GM21576 (cell line): ENCODE results near the gene DMXL1.
"Not testable (repeated sequence)": the region's sequence is repeated elsewhere in the genome, so short reads cannot be mapped to it uniquely, and the experiment has no call there.

Experiments used
- ATAC-seq: cut with Tn5 transposase; IDR thresholded peaks from one replicate; pipeline ENCODE4 v1.9.1; 2021; ENCODE audit warnings: mild to moderate bottlenecking, moderate library complexity; ENCODE audit not compliant: unreplicated experiment

Gene DMXL1

DNA sequence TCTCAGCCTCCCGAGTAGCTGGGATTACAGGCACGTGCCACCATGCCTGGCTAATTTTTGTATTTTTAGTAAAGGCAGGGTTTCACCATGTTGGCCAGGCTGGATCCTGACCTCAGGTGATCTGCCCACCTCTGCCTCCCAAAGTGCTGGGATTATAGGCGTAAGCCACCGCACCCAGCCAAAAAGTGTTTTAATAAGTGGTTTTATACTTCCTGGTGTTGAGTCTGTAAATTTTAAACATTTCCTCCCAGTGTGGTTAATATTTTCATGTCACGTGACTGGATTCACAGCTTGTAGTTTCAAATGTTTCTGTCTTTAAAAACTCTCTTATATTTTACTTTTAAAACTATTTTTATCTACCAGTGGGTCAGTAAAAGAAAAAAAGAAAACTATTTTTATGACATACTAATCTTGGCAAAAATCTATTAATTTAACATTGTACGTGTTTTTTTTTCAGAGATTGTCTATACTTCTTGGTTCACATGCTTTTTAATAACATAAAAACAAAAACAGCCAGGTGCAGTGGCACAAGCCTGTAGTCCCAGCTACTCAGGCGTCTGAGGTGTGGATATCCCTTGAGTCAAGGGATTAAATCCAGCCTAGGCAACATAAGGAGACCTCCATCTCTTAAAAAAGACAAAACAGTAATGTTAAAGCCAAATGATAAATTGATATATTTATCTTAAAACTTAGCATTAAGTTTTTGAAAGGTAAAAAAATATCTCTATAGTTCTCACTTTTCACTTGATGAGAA lies 117.1 kb downstream of the DMXL1 start:
- ATAC-seq, result no peak

DNA sequence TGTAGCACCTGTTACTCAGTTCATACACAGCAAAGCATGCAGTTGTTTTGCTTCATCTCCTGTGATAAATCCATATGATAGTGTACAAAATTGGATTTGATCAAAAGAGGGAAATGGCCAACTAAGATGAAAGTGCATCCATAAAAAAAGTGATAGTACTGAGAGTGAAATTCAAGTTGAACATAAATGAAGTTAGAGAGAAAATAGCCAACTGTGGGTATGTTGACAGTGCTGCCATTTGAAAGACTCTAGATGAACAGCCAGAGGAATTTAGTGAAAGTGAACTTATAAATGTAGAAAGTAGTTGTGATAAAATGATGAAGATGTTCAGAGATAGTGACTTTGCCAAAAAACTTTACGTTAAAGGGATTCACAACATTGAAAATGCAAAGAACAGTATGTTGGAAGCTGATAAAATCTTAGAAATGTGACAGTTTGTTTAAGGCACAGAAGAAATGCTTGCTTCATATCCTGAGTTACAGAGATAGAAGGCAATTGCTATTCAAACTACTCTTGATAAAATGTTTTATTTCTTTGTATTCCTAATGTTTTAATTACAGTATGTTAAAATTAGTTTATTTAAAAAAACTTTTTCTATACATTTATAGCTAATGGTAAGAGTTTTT lies 119.7 kb downstream of the DMXL1 start:
- ATAC-seq, result no peak

DNA sequence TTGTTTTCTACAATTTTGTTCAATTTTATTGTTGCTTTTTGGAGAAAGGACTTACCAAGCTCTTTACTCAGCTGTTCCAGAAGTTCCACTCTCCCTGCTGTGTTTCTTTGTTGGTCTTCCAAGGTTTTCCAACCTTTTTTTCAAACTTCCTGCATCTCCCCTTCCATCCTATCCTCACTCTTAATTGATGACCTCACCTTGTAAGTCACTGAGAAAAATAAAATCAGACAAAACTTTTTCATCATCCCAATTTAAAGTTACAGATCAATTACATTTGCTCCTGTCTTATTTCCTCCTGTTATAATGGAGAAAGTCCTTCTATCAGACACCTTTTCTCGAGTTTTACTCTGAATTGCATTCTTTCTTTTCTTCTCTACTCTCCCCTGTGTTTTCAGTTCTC lies 121.1 kb downstream of the DMXL1 start:
- ATAC-seq, result no peak

DNA sequence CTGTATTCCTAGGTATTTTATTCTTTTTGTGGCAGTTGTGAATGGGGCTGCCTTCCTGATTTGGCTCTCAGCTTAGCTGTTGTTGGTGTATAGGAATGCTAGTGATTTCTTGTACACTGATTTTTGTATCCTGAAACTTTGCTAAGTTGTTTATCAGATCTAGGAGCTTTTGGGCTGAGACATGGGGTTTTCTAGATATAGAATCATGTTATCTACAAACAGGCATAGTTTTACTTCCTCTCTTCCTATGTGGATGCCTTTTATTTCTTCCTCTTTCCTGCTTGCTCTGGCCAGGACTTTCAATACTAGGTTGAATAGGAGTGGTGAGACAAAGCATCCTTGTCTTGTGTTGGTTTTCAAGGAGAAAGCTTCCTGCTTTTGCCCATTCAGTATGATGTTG lies 129.9 kb downstream of the DMXL1 start:
- no peak for ATAC-seq

DNA sequence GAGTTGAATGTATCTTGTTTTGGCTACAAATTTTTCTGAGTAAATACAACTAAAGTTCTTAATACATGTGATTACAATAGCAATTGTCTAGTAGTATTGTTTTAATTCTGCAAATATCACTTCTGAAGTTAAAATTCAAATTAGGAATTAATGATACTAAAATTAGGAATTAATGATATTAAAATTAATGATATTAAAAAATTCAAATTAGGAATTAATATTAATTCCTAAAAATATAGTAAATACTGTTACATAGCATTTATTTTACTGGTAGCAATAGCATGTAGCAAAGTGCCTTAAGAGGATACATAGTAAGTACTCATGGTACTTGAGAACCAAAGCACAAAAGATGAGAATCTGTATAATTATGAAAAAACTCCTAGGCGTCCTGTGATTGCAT lies 136.2 kb downstream of the DMXL1 start:
- ATAC-seq, result no peak

DNA sequence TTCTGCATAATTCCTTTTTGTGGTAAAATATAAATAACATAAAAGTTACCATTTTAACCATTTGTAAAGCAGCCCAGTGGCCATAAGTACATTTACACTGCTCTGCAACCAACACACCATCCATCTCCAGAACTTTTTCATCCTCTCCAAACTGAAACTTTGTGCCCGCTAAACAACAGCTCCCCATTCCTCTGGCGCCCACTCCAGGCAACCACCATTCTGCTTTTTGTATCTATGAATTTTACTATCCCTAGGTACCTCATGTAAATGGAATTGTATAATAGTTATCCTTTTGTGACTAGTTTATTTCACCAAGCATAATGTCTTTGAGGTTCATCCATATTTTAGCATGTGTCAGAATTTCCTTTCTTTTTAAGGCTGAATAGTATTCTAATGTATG lies 141.1 kb downstream of the DMXL1 start:
- ATAC-seq, result no peak

DNA sequence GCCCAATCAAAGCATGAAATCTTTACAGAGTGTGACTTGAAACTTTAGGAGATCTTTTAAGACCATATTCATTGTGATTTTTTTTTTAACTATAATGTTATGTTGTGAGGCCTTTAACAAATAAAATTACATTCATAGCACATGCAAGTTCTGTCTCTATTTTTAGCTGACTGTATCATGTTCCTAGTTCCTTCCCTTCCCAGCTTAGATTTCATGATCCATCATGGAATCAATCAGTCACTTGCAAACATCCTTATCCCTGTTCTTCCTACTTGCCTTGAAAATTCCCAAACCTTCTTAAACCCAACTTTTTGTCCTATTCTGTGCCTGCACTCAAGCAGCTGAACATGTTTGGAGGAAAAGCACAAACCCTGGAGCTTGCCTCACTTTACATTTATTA lies 141.8 kb downstream of the DMXL1 start:
- no peak for ATAC-seq

DNA sequence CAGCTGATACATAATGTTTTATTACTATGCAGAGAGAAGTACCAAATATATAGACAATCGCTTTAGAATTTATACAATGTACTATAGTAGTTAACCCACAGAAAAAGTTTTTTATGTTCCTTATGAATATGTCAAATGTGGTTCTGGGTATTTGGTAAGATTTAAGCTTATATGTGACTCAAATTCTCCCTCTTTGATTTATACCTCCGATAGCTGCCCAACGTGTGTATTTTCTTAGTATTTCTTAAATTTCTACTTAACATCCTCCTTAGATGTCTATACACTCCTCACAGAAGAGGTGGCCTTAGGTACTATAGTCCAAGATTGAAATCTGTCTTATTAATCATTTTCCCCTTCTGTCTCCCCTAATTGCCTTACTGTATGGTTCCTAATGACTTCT lies 146.3 kb downstream of the DMXL1 start:
- ATAC-seq, result no peak

DNA sequence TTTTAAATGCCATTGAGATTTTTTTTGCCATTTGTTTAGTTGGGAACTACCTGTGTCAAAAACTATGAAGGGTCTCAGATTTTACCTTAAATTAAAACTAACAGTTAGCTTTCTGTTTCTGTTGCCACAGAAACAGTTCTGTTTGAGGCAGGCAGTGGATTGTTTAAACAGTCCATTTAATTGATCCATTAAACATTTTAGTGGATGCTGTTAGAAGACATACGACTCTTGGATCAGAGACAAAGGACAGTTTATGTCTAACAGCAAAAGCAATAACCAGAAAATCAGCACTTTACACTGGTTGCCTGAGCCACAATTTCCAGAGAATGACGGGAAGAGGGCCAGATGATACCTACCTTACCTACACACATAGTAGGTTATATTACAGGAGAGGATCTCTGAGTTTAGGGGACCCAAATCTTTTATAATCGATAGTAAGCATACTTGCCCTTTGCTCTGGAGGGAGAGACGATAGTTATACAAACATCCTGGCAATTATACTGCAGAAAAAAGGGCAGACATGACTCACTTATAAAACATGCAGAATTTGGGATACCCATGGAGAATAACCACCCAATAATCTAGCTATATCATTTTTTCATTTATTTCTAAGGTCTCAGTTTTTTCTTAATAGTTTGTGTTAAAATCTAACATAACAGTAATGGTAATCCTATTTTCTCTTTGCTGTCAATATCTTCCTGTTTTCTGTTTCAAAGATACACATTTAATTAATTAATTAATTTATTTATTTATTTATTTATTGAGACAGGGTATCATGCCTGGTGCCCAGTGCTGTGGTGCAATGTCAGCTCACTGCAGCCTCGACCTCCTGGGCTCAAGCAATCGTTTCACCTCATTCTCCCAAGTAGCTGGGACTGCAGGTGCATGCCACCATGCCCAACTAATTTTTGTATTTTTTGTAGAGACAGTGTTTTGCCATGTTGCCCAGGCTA lies 148.2 kb downstream of the DMXL1 start:
- no peak for ATAC-seq

DNA sequence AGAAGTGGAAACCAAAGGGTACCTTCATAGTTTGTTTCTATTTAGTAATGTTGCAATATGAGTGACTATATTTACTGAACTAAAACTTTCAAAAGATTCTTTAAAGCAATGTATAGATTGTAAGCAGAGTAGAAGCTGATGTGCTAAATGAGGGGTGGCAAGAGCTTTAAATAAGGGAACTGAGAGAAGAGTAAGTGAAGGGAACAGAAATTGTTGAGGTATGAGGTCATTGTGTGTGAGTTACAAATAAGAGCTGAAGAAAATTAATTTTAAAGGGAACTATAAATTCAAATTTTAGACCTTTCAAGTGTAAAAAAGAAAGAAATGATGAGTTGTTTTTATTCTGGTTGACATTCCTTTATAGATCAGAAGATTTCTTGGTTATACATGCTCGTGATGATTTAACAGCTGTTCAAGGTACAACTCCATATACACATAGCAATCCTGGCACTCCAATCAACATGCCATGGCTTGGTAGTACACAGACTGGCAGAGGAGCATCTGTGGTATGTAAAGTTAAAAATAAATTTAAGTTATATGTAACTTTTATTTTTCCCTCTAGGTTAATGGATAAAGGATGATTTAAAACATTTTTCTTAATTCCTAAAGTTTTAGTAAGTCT lies 149.8 kb downstream of the DMXL1 start:
- peak; percentile 98 for ATAC-seq

DNA sequence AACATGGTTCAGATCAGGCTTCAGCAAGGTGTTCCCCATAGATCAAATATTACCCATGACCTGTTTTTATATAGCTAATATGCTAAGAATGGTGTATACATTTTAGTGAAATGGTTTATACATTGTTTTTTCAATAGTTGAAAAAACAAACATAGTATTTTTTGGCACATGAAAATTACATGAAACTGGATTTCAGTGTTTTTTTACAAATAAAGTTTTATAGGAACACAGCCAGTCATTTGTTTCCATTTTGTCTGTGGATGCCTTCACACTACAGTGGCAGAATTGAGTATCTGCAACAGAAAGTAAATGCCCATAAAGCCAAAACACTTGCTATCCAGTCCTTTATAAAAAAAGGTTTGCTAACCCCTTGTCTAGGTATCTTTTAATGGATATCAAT lies 150.4 kb downstream of the DMXL1 start:
- no peak for ATAC-seq

DNA sequence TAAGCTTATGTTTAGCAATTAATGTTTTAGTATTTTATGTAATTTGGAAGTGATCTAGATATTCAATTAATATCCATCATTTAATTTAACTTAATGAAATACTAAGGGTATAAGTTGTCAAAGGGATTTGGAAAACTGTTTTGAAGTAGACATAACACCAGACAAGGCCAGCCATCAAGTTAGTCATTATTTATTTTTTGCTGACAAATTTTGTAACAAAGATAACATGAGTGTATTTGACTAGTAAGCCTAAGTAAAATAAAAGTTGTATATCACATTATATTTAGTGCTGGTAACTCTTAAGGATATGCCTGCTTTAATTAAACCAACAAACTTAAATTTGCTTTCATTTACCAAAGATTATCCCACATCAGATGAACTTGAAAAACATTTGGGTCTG lies 159.1 kb downstream of the DMXL1 start:
- no peak for ATAC-seq

DNA sequence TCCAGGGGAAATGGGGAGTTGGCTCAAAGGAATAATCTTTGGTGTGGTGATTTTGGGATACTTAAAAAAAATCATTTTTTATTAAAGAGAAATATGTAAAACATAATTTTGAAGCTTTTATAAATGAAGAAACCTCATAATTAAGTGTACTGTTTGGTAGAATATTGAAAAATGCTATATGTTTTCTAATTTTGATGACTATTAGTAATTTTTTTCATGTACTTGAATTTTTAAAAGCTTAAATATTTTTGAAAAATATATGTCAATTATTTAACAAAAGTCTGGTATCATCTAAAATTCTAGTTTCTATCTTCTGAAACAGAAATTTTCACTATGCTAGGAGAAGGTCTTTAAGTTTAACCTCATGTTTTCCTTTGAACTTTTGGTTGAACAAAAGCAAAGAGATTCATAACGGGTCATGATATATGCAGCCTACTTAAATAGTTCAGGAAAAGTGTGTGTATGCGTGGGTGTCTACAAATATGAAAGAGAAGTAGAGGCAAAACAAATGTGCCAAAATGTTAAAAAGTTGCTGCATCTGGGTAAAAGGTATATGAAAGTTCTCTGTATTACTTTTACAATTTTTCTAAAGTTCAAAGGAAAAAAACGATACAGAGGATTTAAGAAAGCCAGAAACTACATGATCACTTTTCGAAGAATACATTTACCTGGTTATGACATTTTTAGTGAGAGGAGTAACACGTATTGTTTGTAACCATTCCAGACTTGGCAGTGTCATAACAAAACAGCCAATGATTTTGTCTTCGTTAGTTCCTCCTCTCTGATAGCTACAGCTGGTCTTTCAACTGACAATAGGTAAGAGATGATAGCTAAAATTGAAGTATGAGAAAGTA lies 167.6 kb downstream of the DMXL1 start:
- no peak for ATAC-seq

DNA sequence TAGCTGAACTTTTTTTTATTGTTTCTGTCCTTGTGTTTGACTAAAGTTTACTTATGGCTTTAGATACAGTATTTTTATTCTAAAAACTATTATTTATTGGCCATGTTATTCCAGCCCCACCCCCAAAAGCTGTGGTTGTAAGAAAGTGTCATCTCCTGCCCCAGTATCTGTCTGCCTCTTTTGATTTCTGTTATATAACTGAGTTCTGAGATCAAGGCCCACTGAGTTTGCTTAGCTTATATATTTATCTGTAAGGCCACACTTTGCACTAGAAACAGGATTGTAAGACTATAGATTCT lies 168.2 kb downstream of the DMXL1 start:
- no peak for ATAC-seq

DNA sequence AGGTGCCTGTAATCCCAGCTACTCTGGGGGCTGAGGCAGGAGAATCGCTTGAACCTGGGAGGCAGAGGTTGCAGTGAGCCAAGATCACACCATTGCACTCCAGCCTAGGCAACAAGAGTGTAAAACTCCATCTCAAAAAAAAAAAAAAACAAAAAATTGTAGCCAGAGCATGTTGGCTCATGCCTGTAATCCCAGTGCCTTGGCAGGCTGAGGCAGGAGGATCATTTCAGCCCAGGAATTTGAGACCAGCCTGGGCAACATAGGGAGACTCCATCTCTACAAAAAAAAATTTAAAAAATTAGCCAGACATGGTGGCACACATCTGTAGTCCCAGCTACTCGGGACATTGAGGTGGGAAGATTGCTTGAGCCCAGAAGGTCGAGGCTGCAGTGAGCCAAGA lies 168.9 kb downstream of the DMXL1 start:
- ATAC-seq, result not testable (repeated sequence)

DNA sequence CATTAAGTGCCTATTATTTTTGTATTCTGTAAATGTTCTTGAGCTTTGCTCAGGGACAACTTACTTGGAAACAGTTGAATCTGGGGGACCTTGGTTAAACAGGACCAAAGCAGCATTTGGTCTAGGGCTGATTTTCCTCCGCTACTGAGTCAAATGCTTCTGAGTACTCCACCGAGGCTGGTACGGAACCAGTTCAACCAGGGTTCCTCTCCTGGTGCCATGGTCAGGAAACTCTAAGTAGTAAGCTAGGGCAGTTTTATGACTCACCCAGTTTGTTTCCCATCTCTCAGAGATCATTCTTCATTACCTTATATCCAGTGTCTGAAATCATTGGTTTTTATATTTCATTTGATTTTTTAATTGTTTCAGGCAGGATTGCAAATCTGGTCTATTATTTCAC lies 173.0 kb downstream of the DMXL1 start:
- no peak for ATAC-seq

DNA sequence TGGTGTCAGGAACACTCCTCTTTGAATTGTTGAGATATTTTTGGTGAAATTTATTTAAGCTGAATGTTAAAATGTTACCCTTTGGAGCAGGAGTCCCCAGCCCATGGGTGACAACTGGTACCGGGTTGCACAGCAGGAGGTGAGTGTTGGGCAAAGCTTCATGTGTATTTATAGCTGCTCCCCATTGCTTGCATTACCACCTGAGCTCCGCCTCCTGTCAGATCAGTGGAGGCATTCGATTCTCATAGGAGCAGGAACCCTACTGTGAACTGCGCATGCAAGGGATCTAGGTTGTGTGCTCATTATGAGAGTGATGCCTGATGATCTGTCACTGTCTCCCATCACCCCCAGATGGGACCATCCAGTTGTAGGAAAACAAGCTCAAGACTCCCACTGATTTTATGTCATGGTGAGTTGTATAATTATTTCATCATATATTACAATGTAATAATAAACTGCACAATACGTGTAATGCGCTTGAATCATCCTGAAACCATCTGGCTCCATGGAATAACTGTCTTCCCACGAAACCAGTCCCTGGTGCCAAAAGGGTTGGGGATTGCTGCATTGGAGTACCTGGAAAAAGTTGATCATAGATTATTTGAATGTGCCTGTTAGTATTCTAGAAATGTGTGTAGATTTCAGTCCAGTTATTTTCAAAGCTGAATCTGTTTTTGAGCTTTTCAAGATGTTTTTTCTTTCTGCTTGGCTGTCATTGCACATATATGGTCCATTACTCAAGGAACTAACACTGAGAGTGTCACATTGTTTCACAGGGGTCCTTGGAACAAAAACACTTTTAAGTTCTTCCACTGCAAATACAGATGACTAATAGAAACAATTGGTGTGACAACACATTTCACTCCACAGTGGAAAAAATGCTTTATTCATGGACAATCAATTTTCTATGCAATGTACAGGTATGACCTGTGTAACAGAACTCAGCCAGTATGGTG lies 180.3 kb downstream of the DMXL1 start:
- no peak for ATAC-seq

DNA sequence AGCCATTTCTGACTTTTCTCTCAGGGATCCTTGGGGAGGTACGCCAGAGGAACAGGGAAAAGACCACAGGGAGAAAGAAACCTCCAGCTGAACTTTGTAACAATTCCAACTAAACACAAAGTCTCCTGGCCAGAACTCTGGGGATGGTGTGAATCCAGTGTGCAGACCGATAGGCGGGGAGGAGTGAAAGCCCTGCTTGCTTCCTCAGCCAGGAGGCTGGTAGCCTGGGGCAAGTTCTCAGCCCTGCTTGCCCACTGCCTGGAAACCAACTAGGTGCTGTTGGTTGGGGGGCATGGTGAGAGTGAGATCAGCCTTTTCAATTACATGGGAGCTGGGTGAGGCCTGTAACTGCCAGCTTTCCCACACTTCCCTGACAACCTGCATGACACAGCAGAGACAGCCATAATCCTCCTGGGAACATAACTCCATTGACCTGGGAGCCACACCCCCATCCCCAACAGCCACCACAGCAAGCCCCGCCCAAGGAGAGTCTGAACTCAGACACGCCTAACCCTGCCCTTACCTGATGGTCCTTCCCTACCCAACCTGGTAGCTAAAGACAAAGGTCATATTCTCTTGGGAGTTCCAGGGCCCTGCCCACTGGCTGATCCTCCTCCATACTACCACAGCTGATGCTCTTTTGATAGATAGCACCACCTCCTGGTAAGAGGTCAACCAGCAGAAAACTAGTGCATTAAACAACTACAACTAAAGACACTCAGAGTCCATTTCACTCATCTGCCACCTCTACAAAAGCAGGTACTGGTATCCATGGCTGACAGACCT lies 184.9 kb downstream of the DMXL1 start:
- no peak for ATAC-seq

DNA sequence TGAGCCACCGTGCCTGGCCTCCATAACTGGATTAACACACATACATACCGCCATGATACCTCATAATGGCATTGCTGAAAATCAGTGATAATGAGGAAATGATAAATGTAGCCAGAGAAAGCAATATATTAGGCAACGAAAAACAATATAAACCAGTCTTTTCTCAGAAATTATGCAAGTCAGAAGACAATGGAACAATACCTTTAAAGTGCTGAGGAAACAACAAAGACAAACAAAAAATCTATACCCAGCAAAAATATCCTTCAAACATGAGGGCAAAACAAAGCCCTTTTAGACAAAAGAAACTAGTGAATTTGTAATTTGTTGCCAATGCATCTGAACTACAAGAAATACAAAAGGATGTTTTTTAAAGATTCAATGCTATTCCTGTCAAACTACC lies 186.7 kb downstream of the DMXL1 start:
- no peak for ATAC-seq
